Erythroblast (primary cell): ENCODE measurements around the gene SRPK2.
A peak's percentile ranks its signal among the peaks of the same experiment; 100 is the strongest.
"Not testable (repeated sequence)": the region's sequence is repeated elsewhere in the genome, so short reads cannot be mapped to it uniquely, and the experiment has no call there.

Source experiments
- DNase-seq, 2 experiments: peaks; one replicate each; lab custom pipeline; 2025; lab: John Stamatoyannopoulos, UW
- GATA1 ChIP-seq: IDR thresholded peaks from 2 replicates; pipeline ENCODE4 v1.6.1; 2011; ENCODE audit warnings: low read depth, mild to moderate bottlenecking, control low read depth, low read length, moderate library complexity
- POLR2A ChIP-seq: IDR thresholded peaks from 2 replicates; pipeline ENCODE4 v1.6.1; 2011; ENCODE audit warnings: mild to moderate bottlenecking, low read length

SRPK2 gene

DNA sequence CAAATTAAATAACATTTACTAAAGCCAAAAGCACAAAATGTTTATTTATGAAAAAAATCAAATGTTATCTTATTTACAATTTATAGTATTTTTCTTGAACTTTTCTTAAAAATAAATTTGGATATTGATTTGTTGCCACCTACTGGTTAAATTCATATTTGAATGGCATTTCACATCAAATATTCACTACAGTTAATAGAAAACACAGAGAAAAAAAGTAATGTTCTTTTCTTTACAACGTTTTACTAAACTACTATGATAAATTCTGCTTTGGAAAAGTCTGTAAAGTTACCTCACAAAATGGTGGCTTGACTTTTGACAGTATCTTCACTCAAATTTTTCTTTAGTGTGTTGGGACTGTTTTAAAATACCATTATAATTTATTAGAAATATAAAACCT is 52.7 kb downstream of the SRPK2 start:
- TF ChIP-seq GATA1 (no peak), POLR2A (no peak)
- DNase-seq = peak; percentile 8 to 27

DNA sequence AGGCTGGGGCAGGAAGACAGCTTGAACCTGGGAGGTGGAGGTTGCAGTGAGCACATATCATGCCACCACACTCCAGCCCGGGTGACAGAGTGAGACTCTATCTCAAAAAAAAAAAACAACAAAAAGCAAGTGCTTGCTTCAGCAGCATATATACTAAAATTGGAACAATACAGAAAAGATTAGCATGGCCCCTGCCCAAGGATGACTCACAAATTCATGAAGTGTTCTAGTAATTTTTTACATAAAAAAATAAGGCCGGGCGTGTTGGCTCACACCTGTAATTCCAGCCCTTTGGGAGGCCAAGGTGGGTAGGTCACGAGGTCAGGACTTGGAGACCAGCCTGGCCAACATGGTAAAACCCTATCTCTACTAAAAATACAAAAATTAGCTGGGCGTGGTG is 56.1 kb downstream of the SRPK2 start:
- not testable (repeated sequence) for DNase-seq

DNA sequence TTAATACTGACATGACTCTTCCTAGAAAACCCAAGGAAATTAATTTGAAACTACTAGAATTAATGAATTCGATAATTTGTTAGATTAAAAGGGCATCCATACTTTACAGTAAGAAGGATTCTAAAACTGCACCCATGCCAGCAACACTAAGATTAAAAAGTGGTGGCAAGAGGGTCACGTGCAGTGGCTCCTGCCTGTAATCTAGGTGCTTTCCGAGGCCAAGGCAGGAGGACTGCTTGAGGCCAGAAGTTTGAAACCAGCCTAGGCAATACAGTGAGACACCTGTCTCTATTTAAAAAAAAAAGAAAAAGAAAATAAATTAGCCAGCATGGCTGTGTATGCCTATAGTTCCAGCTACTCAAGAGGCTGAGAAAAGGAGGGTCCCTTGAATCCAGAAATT is 58.2 kb downstream of the SRPK2 start:
- TF ChIP-seq GATA1 (no peak), POLR2A (no peak)
- DNase-seq = no peak

DNA sequence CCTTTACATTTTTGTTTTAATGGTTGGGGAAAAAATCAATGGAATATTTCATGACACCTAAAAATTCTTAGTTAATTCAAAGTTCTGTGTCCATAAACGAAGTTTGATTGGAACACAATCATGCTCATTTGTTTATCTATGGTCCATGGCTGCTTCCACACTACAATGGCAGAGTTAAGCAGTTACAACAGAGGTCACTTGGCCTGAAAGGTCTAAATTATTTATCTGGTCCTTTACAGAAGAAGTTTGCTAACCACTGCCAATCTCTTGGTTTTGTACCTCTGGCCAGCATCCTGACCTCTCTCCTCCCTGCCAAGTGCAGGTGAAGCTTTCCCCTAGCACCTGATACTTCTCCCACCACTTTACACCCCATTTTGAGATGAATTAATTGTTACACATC is 61.5 kb downstream of the SRPK2 start:
- DNase-seq = no peak
- TF ChIP-seq POLR2A (no peak), GATA1 (no peak)

- TF ChIP-seq POLR2A = no peak
- no peak for TF ChIP-seq GATA1
- DNase-seq = no peak
These were observed 63.4 kb downstream of the SRPK2 start for GRCh38 chr7:105325216-105325904.

- DNase-seq = not testable (repeated sequence)
These were observed 64.1 kb downstream of the SRPK2 start for GRCh38 chr7:105324606-105325005.

DNA sequence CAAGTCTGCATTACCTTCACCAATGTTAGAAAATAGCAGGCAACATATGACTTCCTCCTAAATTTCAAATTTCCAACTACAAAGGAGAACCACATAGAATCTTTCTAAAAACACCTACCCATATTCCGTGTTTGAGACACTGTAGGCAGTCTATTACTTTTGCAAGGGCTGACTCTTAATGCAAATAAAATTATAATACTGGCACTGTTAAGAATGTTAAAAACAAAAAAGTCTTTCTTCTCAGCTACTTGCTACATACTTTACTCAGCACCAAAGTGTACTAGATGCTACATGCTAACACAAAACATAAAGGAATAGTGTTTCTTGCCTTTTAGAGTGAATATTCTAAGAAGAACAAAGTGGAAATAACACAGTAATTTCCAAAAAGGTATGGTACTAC is 65.4 kb downstream of the SRPK2 start:
- DNase-seq = no peak
- TF ChIP-seq GATA1 = no peak
- no peak for TF ChIP-seq POLR2A

DNA sequence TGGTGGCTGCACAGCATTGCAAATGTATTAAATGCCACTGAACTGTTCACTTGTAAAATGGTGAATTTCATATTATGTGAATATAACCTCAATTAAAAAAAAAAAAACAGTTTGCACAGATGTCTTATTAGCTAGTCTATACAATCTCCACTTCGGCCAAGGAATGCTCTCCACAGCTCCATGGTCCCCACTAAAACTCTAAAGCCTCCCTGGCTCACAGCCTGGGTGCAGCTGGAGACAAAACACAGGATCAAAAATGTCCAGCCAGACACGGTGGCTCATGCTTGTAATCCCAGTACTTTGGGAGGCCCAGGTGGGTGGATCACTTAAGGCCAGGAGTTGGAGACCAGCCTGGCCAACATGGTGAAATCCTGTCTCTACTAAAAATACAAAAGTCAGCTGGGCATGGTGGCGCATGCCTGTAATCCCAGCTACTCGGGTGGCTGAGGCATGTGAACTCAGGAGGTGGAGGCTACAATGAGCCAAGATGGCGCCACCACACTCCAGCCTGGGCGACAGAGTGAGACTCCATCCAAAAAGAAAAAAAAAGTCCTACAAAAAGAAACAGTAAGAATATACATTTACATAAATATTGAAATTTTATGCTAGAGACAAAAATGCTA is 66.0 kb downstream of the SRPK2 start:
- DNase-seq = no peak
- TF ChIP-seq POLR2A = no peak
- no peak for TF ChIP-seq GATA1

DNA sequence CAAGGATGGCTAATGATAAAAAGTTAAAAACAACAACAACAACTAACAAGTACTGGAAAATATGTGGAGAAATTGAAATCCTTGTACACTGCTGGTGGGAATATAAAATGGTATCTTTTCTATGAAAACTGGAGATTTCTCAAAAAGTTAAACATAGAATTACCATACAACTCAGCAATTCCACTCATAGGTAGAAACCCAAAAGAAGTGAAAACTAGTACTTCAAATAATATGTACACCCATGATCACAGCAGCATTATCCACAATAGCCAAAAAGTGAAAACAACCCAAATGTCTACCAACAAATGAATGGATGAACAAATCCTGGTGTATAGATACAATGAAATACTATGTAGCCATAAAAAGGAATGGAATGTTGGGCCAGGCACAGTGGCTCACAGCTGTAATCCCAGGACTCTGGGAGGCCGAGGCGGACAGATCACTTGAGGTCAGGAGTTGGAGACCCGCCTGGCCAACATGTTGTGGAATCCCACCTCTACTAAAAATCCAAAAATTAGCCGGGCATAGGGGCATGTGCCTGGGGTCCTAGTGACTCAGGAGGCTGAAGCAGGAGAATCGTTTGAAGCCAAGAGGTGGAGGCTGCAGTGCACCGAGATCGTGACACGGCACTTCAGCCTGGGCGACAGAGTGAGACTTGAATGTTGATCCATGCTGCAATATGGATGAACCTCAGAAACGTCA is 66.8 kb downstream of the SRPK2 start:
- TF ChIP-seq POLR2A = no peak
- TF ChIP-seq GATA1 = no peak
- DNase-seq = no peak

DNA sequence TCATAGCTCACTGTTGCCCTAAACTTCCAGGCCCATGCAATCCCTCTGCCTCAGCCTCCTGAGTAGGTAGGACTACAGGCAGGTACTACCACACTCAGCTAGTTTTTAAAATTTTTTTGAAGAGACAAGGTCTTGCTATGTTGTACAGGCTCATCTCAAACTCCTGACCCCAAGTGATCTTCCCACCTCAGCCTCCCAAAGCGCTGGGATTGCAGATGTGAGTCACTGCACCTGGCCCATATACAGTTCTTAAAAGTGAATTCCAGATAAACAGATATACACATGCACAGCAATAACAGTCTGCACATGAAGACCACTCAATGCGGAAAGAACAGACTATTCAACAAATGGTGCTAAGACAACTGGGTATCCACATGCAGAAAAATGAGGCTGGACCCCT is 67.8 kb downstream of the SRPK2 start:
- no peak for TF ChIP-seq GATA1
- no peak for TF ChIP-seq POLR2A

GRCh38 chr7:105319578-105319977 is 69.1 kb downstream of the SRPK2 start:
- DNase-seq = no peak
- TF ChIP-seq POLR2A (no peak), GATA1 (no peak)

More for the DNA sequence above, 67.8 kb downstream of the SRPK2 start:
- no peak for DNase-seq

DNA sequence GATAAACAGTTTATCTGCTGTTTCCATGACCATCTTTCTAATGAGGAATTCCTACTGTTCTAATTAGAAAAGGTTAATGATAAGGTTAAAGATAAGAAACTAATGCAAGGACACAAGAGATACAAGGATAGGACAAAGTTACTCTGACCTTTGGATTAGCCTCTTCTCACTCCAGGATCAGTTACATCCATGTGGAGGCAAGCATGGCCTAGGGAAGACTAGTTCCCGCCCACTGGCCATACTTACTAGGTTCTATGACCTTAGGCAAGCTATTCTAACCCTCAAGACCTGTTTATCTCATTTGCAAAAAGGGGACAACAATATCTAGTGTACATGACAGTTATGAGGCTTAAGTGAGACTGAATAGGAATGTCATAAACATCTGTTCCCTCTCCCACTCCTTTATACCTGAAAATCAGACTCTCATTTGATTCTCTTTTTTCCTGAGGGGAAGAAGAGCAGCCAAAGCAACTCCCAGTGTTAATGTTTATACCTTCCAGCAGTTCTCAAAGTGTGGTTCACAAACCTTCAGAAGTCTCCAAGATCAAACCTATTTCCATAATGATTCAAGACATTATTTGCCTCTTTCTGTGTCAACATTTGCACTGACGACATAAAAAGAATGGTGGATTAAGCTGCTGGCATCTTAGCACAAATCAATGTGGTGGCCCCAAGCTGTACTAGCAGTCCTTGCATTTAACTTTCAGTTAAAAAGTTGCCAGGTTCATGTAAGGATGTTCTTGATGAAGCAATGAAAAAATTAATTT is 72.0 kb downstream of the SRPK2 start:
- TF ChIP-seq POLR2A (no peak), GATA1 (no peak)
- no peak for DNase-seq

- no peak for DNase-seq
- TF ChIP-seq POLR2A (no peak), GATA1 (no peak)
These were observed 73.4 kb downstream of the SRPK2 start for GRCh38 chr7:105315357-105315756.
